ENCODE measurements around the gene ISLR. TPM values are rescaled to one million over a fixed set of nuclear protein-coding genes. Genes with fewer than 3 reads are reported as not detected.

The ISLR gene
- total RNA-seq, 1 experiment from 2014 or later: 0.11 TPM

DNA sequence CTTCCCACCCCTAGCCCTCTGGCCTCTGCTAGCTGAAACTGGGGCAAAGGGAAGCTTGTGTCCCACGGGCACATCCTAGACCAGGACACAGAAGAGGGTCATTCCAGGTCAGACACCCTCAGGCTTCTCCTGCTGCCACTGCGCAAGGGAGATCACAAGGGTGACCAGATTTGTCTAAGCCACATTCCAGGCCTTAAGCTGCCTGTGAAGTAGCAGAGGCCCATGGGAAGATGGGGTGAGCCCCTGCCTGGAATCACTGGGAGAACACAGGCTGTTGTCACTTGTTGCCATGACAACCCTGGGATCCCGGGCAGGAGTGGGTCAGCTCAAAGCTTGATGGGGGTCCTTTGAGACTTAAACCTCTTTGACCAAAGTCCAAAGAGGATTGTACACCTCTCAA lies 18.3 kb downstream of the ISLR start:
- no CpG with 5 or more reads among the region's 3 CpGs for WGBS (ENCODE audit: extremely low coverage, insufficient read length, low lambda C conversion rate)
- TF ChIP-seq, protein P1, sequence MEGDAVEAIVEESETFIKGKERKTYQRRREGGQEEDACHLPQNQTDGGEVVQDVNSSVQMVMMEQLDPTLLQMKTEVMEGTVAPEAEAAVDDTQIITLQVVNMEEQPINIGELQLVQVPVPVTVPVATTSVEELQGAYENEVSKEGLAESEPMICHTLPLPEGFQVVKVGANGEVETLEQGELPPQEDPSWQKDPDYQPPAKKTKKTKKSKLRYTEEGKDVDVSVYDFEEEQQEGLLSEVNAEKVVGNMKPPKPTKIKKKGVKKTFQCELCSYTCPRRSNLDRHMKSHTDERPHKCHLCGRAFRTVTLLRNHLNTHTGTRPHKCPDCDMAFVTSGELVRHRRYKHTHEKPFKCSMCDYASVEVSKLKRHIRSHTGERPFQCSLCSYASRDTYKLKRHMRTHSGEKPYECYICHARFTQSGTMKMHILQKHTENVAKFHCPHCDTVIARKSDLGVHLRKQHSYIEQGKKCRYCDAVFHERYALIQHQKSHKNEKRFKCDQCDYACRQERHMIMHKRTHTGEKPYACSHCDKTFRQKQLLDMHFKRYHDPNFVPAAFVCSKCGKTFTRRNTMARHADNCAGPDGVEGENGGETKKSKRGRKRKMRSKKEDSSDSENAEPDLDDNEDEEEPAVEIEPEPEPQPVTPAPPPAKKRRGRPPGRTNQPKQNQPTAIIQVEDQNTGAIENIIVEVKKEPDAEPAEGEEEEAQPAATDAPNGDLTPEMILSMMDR (conservative IDR thresholded peaks at IDR 0.05): no peak
- Histone ChIP-seq H3K4ac (ENCODE audit: low read depth, low read length) (no peak overlapping the region), H2BK20ac (ENCODE audit: low read depth, low read length, poor library complexity, severe bottlenecking) (no peak overlapping the region), H3K79me2 (ENCODE audit: insufficient read depth, low read length) (no peaks in the 10 kb centered on the region), H4K20me1 (ENCODE audit: control insufficient read depth, insufficient read depth, insufficient read length) (no peaks in the 10 kb centered on the region), H3K14ac (ENCODE audit: insufficient read depth, low read length) (no peak overlapping the region; the same call in 1 of the 2 replicates), H3K23me2 (ENCODE audit: insufficient read length, low read depth, low read length, poor library complexity, severe bottlenecking) (no peaks in the 10 kb centered on the region), H2BK15ac (ENCODE audit: low read depth, low read length) (no peak overlapping the region), H3K79me1 (ENCODE audit: insufficient read depth, low read depth, low read length, poor library complexity, severe bottlenecking) (no peaks in the 10 kb centered on the region), H2BK12ac (ENCODE audit: insufficient read length, low read depth, low read length) (no peak overlapping the region), H4K5ac (ENCODE audit: insufficient read length, low read depth, low read length) (no peak overlapping the region), H2AK5ac (ENCODE audit: insufficient read length, low read length) (no peak overlapping the region), H3K27me3 (ENCODE audit: insufficient read depth, low read length) (no peaks in the 10 kb centered on the region), H3T11ph (ENCODE audit: low read length) (no peak overlapping the region), H3K18ac (ENCODE audit: insufficient read length, low read depth, low read length) (no peak overlapping the region), H3K23ac (ENCODE audit: insufficient read length, low read depth, low read length) (no peak overlapping the region), H3K56ac (ENCODE audit: insufficient read length, low read depth, low read length) (no peak overlapping the region), H3K4me2 (ENCODE audit: insufficient read depth, insufficient read length, low read length) (no peak overlapping the region), H3K9me3 (ENCODE audit: control insufficient read depth, low read depth, low read length) (no peaks in the 10 kb centered on the region), H3K9ac (ENCODE audit: extremely low read depth, insufficient read length, low read length) (no peak overlapping the region), H3K4me1 (ENCODE audit: insufficient read depth, low read length) (no peaks in the 10 kb centered on the region), H2BK120ac (ENCODE audit: low read depth, low read length, poor library complexity, severe bottlenecking) (no peak overlapping the region), H2AFZ (ENCODE audit: low read length) (no peak overlapping the region), H4K8ac (replicated peaks; ENCODE audit: insufficient read length, low read depth, low read length) (no peak overlapping the region), H3K27ac (ENCODE audit: insufficient read length, low read depth, low read length) (no peak overlapping the region), H2BK5ac (ENCODE audit: insufficient read length, low read length) (no peak overlapping the region), H4K91ac (ENCODE audit: insufficient read length, low read depth, low read length) (no peak overlapping the region)
- Mint-ChIP-seq H3K4me3 (no peak overlapping the region), H3K27ac (no peak overlapping the region), H3K36me3 (ENCODE audit: insufficient read depth in 1 of 3, low read depth in 3 of 3) (no peaks in the 10 kb centered on the region; a peak in 2 of 7 replicates), H3K4me1 (peaks cover 0 to 9% of the 10 kb centered on the region in 2 experiments), H3K27me3 (ENCODE audit: low read depth) (peaks cover 8% of the 10 kb centered on the region; the same call in 1 of the 2 replicates), H3K9me3 (no peaks in the 10 kb centered on the region)
- no peak for DNase-seq

All from H9 (cell line).